VCaP (cell line): ENCODE results near the gene ABCC3.

Source experiments
- H3K27ac ChIP-seq: fragments of 450-650 bp; 2 replicates; pipeline ENCODE4 v1.5.1; 2017
- TF ChIP-seq, protein P1 (sequence below): fragments of 450-650 bp; conservative IDR thresholded peaks from 2 replicates; pipeline ENCODE4 v1.5.1; 2017; ENCODE audit warnings: mild to moderate bottlenecking, moderate library complexity

Gene ABCC3

DNA sequence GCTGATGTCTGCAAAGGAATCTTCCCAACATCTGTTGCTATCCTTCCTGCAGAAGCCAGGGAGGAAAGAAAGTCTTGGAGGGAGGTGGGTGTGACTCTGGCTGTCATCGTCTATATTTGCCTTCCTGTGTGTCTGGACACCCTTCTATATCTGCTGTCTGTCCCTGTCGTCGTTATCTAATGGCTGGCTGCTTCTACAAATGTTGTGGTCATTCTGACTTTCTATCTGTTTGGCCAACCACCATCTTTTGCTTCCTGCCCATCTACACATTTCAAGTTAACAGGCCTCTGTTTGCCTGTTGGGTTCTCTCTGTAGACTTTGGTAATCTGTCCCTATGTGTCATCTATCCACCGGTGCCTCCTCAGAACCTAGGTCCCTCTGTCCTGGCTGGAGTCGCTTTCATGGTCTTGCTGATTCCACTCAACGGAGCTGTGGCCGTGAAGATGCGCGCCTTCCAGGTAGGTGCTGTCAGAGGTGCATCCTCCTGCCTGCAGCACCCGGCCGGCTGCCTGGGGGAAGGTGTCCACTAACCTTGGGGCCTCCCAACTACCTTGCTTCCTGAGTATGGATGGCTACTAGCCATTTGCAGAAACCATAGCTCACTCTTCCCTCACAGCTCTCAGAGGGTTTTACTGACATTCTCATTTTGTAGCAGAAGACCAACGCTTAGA lies 30.2 kb downstream of the ABCC3 start:
- H3K27ac ChIP-seq = no peak overlapping the region
- TF ChIP-seq, protein P1, sequence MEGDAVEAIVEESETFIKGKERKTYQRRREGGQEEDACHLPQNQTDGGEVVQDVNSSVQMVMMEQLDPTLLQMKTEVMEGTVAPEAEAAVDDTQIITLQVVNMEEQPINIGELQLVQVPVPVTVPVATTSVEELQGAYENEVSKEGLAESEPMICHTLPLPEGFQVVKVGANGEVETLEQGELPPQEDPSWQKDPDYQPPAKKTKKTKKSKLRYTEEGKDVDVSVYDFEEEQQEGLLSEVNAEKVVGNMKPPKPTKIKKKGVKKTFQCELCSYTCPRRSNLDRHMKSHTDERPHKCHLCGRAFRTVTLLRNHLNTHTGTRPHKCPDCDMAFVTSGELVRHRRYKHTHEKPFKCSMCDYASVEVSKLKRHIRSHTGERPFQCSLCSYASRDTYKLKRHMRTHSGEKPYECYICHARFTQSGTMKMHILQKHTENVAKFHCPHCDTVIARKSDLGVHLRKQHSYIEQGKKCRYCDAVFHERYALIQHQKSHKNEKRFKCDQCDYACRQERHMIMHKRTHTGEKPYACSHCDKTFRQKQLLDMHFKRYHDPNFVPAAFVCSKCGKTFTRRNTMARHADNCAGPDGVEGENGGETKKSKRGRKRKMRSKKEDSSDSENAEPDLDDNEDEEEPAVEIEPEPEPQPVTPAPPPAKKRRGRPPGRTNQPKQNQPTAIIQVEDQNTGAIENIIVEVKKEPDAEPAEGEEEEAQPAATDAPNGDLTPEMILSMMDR = no peak

DNA sequence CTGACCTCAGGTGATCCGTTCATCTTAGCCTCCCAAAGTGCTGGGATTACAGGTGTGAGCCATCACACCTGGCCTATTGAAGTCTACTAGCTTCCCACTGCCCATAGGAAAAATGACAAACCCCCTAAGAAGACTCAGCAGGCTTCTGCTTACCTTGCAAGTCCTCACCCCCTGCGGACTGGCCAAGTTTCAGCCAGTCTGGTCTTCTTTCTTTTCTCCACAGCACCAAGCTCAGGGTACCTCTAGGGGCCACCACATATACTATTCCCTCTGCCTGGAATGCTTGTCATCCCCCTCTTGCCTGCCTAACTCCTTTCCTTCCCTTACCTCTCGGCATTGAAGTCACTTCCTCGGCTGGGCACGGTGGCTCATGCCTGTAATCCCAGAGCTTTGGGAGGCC lies 31.2 kb downstream of the ABCC3 start:
- no peak overlapping the region for H3K27ac ChIP-seq
- TF ChIP-seq, protein P1 = no peak

DNA sequence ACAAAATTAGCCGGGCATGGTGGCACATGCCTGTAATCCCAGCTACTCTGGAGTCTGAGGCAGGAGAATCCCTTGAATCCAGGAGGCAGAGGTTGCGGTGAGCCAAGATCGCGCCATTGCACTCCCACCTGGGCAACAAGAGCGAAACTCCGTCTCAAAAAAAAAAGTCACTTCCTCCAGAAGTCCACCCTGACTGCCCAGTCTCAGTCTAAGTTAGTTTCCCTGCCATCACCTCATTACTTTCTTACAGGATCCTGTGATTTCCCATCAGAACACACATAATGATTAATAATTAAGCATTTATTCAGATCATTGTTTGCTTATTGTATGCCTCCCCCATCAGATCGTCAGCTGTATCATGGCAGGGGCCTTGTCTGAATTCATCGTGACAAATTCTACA lies 31.6 kb downstream of the ABCC3 start:
- no peak overlapping the region for H3K27ac ChIP-seq
- TF ChIP-seq, protein P1 = no peak

DNA sequence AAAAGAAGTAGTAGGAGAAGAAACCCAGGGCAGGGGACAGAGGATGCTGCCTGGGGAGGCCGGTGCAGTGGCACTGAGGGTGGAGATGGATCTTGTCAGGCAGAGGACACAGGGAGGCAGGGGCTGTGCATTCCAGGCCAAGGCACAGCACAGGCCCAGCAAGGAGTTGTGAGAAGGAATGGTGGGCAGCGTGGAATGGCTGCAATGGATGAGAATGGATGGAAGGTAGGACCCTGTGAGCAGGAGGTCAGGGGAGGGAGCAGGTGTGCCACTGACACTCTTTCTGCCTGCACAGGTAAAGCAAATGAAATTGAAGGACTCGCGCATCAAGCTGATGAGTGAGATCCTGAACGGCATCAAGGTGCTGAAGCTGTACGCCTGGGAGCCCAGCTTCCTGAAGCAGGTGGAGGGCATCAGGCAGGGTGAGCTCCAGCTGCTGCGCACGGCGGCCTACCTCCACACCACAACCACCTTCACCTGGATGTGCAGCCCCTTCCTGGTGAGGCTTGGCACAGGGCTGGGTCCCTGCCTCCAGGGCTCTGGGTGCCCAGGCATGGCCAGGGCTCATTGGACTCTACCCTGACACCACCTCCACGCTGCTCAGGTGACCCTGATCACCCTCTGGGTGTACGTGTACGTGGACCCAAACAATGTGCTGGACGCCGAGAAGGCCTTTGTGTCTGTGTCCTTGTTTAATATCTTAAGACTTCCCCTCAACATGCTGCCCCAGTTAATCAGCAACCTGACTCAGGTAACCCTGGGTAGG lies 32.8 kb downstream of the ABCC3 start:
- TF ChIP-seq, protein P1 = no peak
- no peak overlapping the region for H3K27ac ChIP-seq

DNA sequence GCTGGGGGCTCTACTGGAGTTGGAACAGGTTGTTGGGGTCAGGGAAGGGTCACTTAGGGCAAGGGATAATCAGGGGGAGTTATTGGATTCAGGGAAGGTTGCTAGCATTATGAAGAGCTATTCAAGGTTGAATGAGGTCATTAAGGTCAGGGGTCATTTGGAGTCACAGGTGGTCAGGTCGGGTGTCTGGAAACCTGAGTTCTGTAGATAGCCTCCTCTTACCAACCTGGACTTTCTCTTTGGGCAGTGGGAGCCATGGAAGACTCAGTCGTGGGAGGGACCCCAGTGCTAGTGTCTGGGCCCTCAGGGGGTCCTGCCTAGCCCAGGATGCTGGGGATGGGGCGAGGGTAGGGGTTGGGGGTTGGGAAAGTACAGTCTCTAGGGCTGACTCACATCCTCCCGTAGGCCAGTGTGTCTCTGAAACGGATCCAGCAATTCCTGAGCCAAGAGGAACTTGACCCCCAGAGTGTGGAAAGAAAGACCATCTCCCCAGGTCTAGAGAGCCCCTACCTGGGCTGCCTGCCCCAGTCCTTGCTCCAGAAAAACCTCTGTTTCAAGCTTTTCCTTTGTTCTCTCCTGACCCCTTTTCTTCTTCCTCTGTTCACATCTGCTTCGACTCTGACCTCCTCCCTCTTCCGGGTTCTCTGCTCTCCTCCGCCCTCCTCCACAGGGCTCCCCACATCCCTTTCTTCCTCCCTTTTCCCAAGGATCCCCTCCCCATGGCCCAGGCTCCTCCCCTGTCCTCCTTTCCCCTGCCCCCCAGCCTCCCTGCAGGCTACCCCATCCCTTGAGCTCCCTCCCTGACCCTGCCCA lies 33.5 kb downstream of the ABCC3 start:
- H3K27ac ChIP-seq = no peak overlapping the region
- TF ChIP-seq, protein P1 = no peak

DNA sequence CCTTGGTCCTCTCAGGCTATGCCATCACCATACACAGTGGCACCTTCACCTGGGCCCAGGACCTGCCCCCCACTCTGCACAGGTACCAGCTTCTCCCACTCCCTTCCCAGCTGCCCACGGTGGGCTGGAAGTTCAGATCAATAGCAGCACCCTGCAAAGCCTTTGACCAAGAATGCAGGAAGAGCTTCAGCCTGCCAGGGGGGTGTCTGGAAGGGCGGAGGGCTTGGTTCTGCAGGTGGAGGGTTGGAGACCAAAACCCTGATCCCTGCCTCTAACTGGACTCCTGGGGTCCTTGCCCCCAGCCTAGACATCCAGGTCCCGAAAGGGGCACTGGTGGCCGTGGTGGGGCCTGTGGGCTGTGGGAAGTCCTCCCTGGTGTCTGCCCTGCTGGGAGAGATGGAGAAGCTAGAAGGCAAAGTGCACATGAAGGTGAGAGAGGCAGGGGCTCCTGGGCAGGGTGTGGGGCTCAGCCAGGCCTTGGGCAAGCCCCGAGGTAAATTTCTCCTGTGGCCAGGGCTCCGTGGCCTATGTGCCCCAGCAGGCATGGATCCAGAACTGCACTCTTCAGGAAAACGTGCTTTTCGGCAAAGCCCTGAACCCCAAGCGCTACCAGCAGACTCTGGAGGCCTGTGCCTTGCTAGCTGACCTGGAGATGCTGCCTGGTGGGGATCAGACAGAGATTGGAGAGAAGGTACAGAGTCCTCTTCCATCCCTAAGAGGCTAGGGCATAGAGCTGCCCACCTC lies 34.3 kb downstream of the ABCC3 start:
- TF ChIP-seq, protein P1 = no peak
- no peak overlapping the region for H3K27ac ChIP-seq

DNA sequence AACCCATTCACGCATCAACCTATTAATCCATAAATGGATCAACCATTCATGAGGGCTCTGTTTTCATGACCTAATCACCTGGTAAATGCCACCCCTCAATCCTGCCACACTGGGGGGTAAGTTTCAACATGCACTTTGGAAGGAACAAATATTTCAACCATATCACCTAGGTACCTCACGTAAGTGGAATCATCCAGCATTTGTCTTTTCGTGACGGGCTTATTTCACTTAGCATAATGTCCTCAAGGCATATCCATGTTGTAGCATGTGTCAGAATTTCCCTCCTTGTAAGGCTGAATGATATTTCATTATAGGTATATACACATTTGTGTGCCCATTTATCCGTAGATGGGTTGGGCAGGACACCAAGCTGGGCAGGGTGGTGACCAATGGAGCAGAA lies 37.4 kb downstream of the ABCC3 start:
- TF ChIP-seq, protein P1 = no peak

More for the DNA sequence above, 37.4 kb downstream of the ABCC3 start:
- no peak overlapping the region for H3K27ac ChIP-seq
